Mammary epithelial cell (primary cell): ENCODE results near the gene ZIC2.

ENCODE experiments used
- EZH2 ChIP-seq: IDR thresholded peaks from 2 replicates; pipeline ENCODE4 v1.6.1; 2012; ENCODE audit warnings: low read length, inconsistent platforms, borderline replicate concordance
- TF ChIP-seq, protein P1 (sequence below), 2 donors: IDR thresholded peaks in 1 of 2; conservative IDR thresholded peaks in 1 of 2; 2 replicates each; pipeline ENCODE4 v1.5.1; 2011 to 2012; ENCODE audit warnings: inconsistent platforms in 2 of 2, low read length in 2 of 2, mild to moderate bottlenecking in 2 of 2, control low read depth in 1 of 2, low read depth in 1 of 2; ENCODE audit not compliant: insufficient read depth in 1 of 2; ENCODE audit errors: extremely low read depth in 1 of 2

DNA sequence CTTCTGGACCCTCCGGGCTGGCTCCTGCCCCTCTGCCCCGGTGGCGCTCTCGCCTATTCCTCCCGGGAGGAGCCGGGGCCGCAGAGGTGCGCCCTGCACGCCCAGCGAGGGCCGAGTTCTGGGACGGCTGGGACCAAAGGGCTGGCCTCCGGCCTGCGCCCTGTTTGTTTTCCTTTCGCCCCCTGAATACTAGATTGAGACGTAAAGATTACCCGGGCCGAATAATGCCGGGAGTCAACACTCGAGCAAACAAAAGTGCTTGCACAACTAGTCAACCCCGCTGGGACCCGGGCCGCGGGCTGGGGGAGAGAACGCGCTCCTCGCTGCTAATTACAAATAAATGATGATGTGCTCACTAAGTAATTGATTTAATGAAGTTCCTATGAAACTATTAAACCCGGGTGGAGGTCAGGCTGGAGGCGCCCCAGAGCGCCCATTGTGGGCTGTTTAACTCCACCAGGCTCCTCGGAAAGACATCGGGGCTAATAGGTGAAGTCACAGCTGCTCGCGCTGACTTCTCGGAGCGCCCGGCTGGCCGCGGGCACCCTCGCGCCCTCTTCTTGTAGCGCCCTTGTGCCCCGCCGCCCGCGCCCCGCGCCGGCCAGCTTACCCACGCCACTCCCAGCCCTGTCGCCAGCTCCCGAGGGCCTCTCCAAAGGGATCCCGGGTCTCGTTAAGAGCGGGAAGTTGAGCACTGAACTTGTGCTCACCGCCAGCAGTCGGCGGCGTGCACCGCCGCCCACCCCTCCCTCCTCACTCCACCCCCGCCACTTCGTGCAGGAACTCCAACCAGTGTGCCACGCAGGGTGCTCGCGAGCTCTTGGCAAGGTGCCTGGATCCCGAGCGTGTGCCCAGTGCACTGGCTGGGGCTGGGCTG lies 24.9 kb upstream of the ZIC2 start:
- TF ChIP-seq, protein P1, sequence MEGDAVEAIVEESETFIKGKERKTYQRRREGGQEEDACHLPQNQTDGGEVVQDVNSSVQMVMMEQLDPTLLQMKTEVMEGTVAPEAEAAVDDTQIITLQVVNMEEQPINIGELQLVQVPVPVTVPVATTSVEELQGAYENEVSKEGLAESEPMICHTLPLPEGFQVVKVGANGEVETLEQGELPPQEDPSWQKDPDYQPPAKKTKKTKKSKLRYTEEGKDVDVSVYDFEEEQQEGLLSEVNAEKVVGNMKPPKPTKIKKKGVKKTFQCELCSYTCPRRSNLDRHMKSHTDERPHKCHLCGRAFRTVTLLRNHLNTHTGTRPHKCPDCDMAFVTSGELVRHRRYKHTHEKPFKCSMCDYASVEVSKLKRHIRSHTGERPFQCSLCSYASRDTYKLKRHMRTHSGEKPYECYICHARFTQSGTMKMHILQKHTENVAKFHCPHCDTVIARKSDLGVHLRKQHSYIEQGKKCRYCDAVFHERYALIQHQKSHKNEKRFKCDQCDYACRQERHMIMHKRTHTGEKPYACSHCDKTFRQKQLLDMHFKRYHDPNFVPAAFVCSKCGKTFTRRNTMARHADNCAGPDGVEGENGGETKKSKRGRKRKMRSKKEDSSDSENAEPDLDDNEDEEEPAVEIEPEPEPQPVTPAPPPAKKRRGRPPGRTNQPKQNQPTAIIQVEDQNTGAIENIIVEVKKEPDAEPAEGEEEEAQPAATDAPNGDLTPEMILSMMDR (conservative IDR thresholded peaks at IDR 0.05 in 1 of 2, IDR thresholded peaks at IDR 0.05 in 1 of 2; ENCODE audit: extremely low read depth in 1 of 2, insufficient read depth in 1 of 2, low read depth in 1 of 2, low read length in 2 of 2), result no peak
- peak; percentile 56 for TF ChIP-seq EZH2
